22Rv1 (cell line): ENCODE measurements around the gene SIL1.

Experiments used
- H3K27ac ChIP-seq: fragments of 450-650 bp; 2 replicates; pipeline ENCODE4 v1.5.1; 2017
- ZFX ChIP-seq: fragments of 450-650 bp; IDR thresholded peaks from 2 replicates; pipeline ENCODE4 v1.6.1; 2017; ENCODE audit warnings: antibody characterized with exemption, borderline replicate concordance
- TF ChIP-seq, protein P1 (sequence below): fragments of 450-650 bp; IDR thresholded peaks from 2 replicates; pipeline ENCODE4 v1.5.1; 2017; ENCODE audit warnings: mild to moderate bottlenecking

Gene SIL1

DNA sequence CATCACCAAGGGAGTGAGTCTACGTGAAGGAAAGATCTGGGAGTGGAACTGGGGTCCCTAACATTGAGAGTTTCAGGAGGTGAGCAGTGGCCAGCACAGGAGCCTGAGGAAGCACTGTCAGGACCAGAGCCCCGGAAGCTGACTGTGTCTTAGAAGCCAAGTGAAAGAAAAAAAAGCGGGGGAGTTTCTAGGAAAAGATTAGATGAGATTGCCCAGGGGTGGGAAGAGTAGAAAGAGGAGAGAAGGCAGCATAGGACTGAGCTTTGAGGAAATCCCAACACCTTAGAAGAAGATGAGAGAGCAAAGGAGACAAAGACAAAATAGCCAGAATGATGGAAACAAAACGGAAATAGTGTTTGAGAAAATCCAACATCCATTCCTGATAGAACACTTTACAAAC lies 286.1 kb downstream of the SIL1 start:
- H3K27ac ChIP-seq = no peak overlapping the region
- TF ChIP-seq, protein P1, sequence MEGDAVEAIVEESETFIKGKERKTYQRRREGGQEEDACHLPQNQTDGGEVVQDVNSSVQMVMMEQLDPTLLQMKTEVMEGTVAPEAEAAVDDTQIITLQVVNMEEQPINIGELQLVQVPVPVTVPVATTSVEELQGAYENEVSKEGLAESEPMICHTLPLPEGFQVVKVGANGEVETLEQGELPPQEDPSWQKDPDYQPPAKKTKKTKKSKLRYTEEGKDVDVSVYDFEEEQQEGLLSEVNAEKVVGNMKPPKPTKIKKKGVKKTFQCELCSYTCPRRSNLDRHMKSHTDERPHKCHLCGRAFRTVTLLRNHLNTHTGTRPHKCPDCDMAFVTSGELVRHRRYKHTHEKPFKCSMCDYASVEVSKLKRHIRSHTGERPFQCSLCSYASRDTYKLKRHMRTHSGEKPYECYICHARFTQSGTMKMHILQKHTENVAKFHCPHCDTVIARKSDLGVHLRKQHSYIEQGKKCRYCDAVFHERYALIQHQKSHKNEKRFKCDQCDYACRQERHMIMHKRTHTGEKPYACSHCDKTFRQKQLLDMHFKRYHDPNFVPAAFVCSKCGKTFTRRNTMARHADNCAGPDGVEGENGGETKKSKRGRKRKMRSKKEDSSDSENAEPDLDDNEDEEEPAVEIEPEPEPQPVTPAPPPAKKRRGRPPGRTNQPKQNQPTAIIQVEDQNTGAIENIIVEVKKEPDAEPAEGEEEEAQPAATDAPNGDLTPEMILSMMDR = no peak
- TF ChIP-seq ZFX = no peak

DNA sequence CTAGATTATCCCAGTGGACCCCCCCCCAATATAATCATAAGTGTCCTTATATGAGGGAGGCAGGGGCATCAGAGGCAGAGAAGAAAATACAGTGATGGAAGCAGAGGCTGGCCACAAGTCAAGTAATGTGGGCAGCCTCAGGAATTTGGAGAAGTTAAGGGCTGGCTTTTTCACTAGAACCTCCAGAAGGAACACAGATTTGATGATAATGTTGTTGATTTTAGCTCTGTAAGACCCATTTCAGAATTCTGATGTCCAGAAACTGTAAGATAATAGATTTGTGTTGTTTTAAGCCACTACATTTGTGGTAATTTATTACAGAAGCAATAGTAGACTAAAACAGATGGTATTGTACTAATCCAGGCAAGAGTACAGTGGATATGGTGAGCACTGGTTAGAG lies 286.7 kb downstream of the SIL1 start:
- no peak overlapping the region for H3K27ac ChIP-seq
- no peak for TF ChIP-seq ZFX
- TF ChIP-seq, protein P1 = no peak

DNA sequence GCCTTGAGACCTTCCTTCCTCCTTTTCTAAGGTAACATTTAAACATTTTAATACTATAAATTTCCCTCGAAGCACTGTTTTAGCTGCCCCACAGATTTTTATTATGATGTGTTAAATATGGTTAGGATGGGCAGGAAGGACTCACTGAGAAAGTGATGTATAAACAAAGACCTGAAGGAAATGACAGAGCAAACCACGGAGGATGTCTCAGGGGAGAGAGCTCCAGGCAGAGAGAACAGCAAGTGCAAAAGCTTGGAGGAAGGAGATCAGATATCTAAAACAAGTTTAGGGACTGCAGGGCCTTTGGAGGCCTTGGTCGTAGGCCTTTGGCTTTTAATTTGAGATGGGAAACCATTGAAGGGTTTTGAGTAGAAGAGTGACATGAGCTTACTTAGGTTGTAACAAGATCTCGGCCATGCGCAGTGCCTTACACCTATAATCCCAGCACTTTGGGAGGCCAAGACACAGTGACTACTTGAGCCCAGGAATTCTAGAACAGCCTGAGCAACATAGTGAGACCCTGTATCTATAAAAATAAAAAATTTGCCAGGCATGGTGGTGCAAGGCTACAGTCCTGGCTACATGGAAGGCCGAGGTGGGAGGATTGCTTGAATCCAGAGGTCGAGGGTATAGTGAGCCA lies 287.5 kb downstream of the SIL1 start:
- TF ChIP-seq, protein P1 = no peak
- TF ChIP-seq ZFX = no peak
- H3K27ac ChIP-seq = no peak overlapping the region

DNA sequence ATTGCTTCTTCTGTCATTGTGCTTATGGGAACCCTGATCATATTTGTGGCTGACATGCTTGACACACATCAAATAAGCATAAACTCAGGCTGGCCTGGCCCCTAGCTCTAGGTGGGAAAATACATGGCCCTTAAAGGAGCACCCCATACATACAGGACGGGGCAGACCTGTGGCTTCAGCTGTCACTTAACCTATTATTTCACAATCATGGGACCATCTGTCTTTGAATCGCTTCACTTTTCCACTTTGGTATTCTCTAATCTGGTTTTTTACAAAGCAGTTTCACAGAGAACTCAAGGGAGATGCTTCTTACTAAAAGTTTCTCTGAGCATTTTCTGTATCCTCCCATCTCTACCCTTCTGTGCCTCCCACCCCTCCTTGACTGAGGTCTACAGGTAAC lies 288.4 kb downstream of the SIL1 start:
- no peak overlapping the region for H3K27ac ChIP-seq
- no peak for TF ChIP-seq ZFX
- TF ChIP-seq, protein P1 = no peak

DNA sequence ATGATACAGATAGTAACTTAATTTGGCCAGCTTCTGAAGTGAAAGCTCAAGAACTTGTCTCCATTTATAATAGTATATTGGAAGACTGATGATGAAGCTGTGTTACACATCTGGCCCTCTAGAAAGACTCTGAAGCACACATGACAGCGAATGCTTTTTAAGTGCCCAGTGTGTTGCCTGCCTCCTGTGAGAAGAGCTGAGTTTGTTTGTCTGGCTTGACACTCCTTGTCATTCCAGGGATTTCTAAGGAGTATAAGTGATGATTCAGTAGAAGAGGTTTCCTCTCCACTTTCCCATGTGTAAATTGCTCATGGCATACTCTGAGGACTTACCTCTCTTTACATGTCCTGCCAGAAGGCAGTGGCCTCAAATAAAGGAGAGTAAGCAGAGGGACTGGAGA lies 292.6 kb downstream of the SIL1 start:
- TF ChIP-seq, protein P1 = no peak
- TF ChIP-seq ZFX = no peak
- H3K27ac ChIP-seq = no peak overlapping the region

DNA sequence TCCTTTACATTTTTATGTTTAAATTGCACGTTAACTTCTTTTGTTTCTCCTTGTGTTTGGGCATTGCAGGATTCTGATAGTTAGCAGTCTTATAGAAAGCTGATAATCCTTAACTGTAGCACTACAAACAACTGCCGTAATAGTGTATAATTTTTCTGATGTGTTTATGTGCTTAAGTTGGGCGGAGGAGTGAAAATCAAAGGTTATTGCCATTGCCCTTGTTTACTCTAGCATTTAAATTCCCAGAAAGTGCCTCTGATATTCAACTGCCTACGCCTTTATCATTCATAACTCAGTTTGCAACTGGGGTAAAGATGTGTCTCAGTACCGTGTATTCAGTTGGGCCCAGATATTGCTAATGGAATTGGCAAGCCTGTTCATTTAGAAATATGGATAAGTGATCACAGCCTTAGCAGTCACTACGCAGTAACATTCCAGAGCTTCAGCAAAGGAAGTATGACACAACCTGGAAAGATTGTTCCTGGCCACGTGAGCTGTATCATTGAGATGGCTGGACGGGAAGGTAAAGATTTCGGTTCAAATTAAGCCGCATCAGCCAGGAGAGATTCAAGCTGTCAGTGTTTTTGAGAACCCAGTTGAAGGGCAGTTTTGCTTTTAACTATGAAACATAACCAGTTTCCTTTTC lies 294.9 kb downstream of the SIL1 start:
- no peak overlapping the region for H3K27ac ChIP-seq
- no peak for TF ChIP-seq ZFX
- TF ChIP-seq, protein P1 = no peak

DNA sequence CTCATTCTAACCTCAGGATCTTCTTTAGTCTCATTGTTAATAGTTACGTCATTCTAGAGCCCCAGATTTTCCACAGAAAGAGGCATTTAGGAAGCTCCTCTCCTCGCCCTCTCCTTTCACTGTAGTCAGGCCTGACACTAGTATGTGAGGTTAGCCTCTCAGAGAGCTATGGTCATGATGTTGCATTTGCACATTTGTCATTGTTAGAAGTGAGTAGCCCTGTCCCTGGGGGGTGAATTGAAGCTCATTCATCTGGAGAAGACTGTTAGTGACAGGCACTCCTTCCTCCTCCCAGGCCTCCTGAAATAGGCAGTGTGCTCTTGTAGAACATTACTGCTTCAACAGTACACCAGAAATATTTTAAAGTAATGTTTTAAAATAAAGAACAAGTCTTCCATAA lies 296.5 kb downstream of the SIL1 start:
- no peak overlapping the region for H3K27ac ChIP-seq
- no peak for TF ChIP-seq ZFX
- TF ChIP-seq, protein P1 = no peak
